ENCODE data around the gene C5orf15. TPM values are rescaled to one million over a fixed set of nuclear protein-coding genes. Genes with fewer than 3 reads are reported as not detected.

C5orf15 gene
- total RNA-seq, 4 donors from 2014 or later = 12.4 to 92.6 (median 36.2) TPM

GRCh38 chr5:133918316-133918715, 50.1 kb downstream of the C5orf15 start:
- no peak for DNase-seq
- Histone ChIP-seq H3K4me1 (no peaks in the 10 kb centered on the region), H3K9me3 (no peaks in the 10 kb centered on the region), H3K27me3 (no peaks in the 10 kb centered on the region), H3K4me3 (no peak overlapping the region), H3K36me3 (no peaks in the 10 kb centered on the region), H3K27ac (no peak overlapping the region)
- no peak for TF ChIP-seq CTCF (IDR thresholded peaks at IDR 0.05)
- no peak for TF ChIP-seq POLR2A (IDR thresholded peaks at IDR 0.05)

- no peak overlapping the region for H3K4me3 ChIP-seq
- TF ChIP-seq POLR2A (IDR thresholded peaks at IDR 0.05) = no peak
- no peak for TF ChIP-seq CTCF (IDR thresholded peaks at IDR 0.05)
- no peaks in the 10 kb centered on the region for H3K9me3 ChIP-seq
- no peaks in the 10 kb centered on the region for H3K4me1 ChIP-seq
- H3K36me3 ChIP-seq = no peaks in the 10 kb centered on the region
- no peak for DNase-seq
- H3K27ac ChIP-seq = no peak overlapping the region
- H3K27me3 ChIP-seq = no peaks in the 10 kb centered on the region
Observed at GRCh38 chr5:133917785-133918184, 50.6 kb downstream of the C5orf15 start.

GRCh38 chr5:133916914-133917313, 51.5 kb downstream of the C5orf15 start:
- Histone ChIP-seq H3K4me1 (no peaks in the 10 kb centered on the region), H3K9me3 (no peaks in the 10 kb centered on the region), H3K4me3 (no peak overlapping the region), H3K27me3 (no peaks in the 10 kb centered on the region), H3K27ac (no peak overlapping the region), H3K36me3 (no peaks in the 10 kb centered on the region)
- TF ChIP-seq POLR2A (IDR thresholded peaks at IDR 0.05) (no peak), CTCF (IDR thresholded peaks at IDR 0.05) (no peak)
- DNase-seq = no peak

- DNase-seq = no peak
- Histone ChIP-seq H3K9me3 (no peaks in the 10 kb centered on the region), H3K4me3 (no peak overlapping the region), H3K4me1 (no peaks in the 10 kb centered on the region), H3K27me3 (no peaks in the 10 kb centered on the region), H3K36me3 (no peaks in the 10 kb centered on the region), H3K27ac (no peak overlapping the region)
- no peak for TF ChIP-seq CTCF (IDR thresholded peaks at IDR 0.05)
- TF ChIP-seq POLR2A (IDR thresholded peaks at IDR 0.05) = no peak
Observed at GRCh38 chr5:133916479-133916878, 51.9 kb downstream of the C5orf15 start.

- H3K4me3 ChIP-seq = no peak overlapping the region
- H3K9me3 ChIP-seq = no peaks in the 10 kb centered on the region
- DNase-seq = no peak
- H3K27ac ChIP-seq = no peak overlapping the region
- no peaks in the 10 kb centered on the region for H3K4me1 ChIP-seq
- H3K27me3 ChIP-seq = no peaks in the 10 kb centered on the region
- TF ChIP-seq CTCF (IDR thresholded peaks at IDR 0.05) (no peak), POLR2A (IDR thresholded peaks at IDR 0.05) (no peak)
- H3K36me3 ChIP-seq = no peaks in the 10 kb centered on the region
Observed at GRCh38 chr5:133914434-133914833, 54.0 kb downstream of the C5orf15 start.
